GM18867 (cell line): ENCODE data around the gene LCN6.

Experiments used
- ATAC-seq: cut with Tn5 transposase; IDR thresholded peaks from one replicate; pipeline ENCODE4 v1.9.1; 2021; ENCODE audit warnings: mild to moderate bottlenecking, moderate library complexity; ENCODE audit not compliant: unreplicated experiment

LCN6 gene

DNA sequence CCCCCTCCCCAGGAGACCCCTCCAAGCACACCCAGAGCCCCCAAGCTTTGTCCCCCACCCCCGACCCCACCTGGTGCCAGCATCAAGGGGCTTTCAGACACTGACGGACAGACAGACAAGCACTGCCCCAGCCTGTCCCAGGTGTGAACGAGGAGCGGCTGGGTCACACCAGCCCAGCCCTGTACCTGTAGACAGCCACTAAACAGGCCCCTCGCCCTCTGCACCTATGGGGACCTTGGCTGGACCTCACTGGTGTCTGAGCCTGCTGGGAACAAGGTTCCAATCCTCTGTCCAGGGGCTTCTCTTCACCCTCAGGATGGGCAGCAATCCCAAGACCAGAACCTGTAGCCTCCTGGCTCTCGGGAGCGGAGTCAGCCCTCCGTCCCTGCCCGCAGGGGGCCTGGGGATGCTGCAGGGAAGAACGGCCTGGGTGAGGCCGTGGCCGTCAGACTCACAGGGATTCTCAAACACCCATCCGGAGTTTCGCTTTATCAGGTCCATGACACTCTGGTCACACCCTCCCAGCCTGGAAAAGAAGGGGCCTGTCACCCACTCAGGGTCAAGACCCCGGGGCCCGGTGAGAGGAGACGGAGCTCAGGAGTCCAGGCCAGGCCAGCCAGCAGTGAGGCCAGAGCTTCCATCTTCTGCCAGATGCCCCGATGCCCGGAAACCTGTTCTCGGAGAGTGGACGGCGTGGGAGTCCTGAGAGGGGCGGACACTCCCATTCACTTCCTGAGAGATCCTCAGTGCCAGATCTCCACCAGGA is 2.8 kb downstream of the LCN6 start:
- no peak for ATAC-seq

DNA sequence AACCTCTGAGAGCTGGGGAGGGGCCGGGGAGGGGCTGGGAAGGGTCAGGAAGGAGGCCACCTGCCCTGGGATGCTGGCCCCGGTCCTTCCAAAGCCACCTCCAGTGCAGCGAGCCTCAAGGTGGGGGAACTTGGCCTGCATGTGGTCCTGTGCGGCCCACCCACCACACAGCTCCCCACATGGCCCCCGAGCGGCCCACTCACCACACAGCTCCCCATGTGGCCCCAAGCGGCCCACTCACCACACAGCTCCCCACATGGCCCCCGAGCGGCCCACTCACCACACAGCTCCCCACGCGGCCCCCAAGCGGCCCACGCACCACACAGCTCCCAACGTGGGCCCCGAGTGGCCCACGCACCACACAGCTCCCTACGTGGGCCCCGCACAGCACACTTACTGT is 3.6 kb downstream of the LCN6 start:
- ATAC-seq = no peak

DNA sequence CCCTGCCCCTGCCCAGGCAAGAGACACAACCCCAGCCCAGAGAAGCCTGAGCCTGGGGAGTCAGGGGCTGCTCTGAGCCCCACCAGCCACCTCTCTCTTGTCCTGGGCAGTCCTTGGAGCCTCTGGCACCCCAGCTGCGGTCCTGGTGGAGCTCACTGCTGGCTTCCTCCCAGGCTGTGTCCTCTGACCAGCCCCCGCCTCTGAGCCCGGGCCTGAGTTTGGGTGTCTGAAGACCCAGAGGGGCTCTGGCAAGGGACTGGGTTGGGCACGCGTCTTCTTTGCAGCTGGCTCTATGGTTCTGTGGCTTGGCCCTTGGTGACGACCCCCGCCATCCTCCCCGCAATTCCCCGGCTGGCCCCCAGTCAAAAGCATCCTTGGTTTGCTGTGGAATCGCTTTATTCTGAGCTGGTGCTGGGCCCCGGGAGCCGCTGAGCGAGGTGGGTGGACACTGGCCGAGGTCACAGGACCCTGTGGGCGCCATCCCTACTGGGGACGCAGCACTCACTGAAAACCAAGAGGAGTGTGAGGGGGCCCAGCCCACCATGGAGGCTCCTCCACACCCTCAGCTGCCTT is 4.6 kb downstream of the LCN6 start:
- no peak for ATAC-seq

DNA sequence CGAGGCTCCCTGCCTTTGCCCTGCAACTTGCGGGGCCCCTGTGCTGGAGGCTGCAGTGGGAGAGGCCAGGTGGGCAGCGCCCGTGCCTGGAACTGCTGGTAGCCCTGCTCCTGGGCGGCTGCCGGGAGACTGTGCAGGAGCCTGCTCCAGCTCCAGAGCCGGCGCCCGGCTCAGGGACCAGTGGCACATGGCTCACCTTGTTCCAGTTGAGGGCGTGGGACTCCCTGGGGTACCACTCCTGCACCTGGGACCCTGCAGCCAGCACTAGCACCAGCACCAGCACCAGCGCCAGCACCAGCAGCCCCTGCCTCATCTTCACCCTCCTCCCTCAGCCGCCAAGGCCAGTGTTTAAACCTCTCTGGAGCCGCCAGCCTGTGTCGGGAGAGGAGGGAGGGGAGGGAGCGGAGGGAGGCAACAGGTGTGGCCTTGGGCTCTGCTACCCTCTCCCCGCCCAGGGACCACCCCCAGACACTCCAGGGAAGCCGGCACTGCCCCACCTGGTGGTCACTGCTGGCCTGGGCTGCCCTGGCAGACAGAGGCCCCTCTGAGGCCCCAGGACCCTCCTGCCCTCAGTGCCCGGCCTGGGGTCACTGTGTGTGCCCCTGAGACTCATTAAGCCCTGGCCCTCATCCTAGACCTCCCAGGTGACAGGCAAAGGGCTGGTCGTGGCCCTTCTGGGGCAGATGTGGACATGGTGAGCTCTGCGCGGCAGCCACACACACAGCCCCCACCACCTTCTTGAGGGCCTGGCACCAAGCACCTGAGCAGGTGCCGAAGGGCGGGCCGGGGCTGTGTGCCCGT is 5.5 kb downstream of the LCN6 start, which contains the start of gene LCN10:
LCN10 (minus strand) TSS at position 350 of the 801 bp plus-strand sequence; CDS start at position 313, 37 bp downstream.
- no peak for ATAC-seq

DNA sequence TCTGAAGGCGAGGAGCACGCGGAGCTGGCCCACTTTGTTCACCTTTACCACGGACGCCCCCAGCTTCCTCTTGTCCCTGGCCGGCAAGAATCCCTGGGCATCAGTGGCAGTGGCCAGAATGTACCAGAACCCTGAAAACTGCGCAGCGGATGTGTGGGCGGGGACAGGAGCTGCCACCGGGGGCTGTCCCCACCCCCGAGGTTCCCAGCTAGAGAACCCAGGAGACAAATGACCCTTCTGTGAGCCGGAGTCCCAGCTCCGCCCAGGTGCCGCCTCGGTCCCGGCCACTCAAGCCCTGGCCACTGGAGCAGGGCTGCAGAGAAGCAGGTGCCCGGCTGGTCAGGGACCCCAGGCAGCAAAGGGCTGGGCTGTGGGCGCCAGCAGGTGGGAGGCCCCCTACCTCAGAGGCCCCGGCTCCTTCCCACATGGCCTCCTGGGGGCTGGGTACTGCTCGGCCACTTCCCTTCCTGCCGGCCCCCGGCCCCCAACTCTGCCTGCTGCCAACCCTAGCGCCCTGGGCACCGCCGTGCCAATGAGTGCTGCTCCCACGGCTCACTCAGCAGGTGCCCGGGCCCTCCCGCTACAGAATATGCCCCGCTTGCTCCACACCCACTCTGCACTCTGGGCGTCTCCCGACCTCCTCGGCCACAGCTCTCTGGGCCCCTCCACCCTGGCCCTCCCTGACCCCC is 6.3 kb downstream of the LCN6 start:
- ATAC-seq = no peak

DNA sequence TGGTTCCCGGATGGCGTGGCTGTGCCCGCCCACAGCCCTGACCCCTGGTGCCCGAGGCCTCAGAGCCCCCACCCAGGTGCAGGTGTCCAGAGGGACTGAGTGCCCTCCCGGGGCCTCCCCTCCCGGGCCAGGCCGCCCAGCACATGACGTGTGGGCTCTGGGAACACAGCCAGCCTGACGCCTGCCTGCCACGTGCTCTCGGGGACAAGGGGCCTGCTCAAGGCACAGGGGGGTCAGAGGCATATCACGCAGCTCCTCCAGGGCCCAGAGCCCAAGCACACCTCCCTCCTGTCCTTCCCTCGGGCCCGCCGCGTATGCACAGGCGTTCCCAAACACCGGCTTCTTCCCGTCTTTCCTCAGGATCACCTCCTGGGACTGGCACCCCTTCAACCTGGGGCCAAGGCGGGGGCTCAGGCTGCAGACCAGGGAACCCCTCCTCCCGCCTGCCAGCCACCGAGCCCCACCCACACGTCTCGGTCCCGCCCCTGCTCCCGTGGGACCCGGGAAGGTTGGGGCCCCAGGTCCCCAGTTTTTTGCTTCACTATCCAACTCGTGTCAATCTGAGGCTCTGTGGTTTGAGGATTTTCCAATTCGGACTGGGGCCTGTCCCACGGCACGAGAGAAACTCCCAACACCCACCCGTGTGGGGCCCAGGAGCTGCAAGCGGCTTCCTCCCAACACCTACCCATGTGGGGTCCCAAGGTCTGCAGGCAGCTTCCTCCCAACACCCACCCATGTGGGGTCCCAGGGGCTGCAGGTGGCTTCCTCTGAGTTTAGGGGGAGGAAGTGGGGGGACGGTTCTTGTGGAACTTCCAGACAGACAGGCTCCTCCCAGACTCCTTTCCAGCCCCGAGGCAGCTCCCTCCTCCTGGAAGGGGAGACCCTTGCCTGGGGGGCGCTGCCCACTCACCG is 7.1 kb downstream of the LCN6 start:
- no peak for ATAC-seq

DNA sequence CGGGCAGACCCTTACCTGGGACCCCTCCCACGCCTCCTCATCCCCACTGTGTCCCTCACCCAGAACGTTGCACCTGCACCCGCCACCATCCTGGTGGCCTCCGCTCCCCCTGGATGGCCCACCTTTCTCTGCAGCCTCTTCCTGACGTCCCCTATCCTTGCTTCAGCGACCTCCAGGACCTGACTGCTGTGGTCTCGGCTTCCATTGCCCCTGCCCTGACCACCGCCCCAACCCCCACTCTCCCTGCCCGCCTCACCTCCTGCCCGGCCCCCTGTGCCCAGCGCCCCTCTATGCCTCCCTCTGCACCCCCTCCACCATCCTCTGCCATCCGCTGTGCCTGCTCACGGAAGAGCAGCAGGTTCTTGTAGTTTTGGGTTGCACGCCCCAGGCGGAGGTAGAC is 7.8 kb downstream of the LCN6 start:
- no peak for ATAC-seq

DNA sequence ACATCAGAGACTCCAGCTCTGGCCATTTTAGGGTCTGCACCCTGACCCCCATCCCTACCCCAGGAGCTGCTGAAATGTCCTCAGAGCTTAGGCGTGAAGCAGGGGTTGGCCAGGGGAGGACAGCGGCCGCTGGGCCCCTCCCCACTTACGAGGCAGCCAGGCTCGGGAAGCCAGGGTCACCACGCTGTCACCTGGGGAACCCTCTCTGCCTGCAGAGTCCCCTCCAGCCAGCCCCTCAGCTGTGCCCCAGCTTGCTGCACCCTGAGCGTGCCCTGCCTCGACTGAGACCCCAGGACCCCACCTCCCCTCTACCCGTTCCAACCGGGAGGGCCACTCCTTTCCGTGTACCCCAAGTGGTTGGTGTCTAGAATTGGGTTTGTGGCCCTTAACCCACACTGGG is 8.3 kb downstream of the LCN6 start:
- ATAC-seq = no peak

DNA sequence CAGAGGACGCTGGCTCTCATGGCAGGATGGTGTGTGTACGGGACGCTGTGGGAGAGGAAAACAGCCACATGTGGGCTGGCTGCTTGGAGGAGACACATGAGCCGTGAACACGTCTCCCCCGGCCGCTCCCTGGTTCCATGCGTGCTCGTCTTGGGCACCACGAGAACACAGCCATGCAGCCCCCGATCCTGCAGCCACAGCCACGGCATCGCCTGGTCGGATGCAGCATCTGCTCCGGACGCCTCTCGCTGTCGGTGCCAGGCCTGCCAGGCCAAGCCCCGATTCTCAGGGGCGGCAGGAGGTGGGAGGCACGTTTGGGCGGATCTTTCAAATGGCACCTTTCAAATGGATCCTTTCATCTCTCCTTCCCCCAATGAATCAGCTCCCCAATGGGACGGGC is 8.8 kb downstream of the LCN6 start:
- ATAC-seq = no peak

DNA sequence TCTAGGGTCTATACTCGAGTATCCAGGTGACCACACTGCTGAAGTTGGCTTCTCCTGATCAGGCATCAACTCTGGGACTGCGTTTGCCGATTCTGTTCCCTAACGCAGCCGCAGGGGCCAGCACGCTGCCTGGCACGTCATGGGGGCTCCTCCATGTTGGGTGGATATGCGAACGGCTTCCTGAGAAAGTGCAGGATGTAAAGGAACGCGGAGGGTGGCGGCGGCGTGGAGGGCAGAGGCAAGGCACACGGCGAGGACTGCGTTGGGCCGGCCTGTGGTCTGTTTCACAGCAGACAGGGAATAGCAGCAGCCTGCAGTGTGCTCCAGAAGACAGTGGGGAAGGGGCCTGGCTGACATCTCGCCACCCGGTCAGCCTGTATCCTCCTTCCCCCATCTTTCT is 9.4 kb downstream of the LCN6 start:
- ATAC-seq = no peak

DNA sequence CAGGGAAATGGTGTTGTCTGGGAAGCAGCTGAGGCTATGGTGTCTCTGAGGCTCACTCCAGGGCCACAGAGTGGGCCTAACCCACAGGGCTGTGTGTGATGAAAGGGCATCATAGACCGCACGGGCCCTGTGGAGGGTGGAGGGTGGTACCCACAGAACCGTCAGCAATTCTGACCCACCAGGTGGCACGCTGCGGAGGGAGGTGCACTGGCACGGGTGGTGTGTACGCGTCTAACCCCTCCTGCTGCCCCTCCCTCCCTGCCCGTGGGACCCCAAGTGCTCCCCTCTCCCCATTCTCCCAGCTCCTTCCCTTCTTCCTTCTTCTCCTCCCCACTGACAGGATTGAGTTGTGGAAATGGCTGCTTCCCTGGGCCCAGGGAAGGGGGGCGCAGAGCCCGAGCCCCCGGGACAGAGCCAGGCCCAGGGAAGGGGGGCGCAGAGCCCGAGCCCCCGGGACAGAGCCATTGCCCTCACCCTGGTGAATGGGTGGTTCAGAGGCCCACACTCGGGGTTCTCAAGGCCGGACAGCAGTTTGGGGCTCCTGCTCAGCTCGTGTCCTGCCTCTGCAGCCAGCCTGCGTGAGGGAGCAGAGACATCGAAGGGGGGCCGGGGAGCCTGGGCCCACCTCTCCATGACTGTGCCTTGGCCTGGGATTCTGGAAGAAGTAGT is 12.4 kb downstream of the LCN6 start:
- no peak for ATAC-seq

DNA sequence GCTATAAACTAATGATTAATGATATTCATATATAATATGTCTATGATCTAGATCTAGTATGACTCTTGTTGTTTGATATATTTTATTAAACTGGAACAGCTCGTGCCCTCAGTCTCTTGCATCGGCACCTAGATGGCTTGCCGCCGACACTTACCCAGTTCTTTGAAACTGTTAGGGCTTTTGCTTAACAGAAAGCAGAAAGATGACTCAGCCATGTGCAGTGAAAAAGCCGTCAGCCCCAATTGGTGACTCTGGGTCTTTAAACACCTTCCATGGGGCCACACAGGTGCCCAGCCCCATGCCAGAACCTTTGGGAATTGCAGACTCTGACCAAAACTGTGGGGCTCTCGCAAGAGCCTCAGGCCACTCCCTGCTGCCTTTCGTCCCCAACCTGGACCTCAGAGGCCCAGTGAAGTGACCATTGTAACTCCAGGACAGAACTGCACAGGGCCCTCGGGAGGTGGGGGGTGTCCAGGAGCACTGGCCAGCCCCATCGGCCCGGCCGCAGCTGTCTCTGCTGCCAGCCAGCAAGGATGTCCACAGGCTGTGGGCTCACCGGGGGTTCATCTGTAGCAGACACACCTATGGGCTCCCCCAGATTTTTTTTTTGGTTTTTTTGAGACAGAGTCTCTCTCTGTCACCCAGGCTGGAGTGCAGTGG is 13.4 kb downstream of the LCN6 start:
- no peak for ATAC-seq

DNA sequence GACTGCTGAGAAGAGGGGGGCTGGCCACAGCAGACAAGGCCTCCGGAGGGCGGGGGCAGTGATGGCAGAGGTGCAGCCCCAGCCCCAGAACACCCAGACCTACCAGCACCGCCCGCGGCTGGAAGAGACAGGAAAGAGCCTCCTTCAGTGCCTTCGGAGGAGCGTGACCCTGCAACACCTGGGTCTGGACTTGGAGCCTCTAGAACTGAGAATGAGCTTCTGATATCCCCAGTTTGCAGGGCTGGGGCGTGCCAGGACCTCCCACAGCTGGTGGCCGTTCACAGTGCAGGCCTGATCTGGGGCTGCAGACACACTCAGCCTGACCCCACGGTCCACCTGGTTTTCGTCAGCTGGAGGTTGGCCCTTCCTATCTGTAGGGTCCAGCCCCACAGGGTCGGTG is 14.7 kb downstream of the LCN6 start:
- ATAC-seq = no peak

DNA sequence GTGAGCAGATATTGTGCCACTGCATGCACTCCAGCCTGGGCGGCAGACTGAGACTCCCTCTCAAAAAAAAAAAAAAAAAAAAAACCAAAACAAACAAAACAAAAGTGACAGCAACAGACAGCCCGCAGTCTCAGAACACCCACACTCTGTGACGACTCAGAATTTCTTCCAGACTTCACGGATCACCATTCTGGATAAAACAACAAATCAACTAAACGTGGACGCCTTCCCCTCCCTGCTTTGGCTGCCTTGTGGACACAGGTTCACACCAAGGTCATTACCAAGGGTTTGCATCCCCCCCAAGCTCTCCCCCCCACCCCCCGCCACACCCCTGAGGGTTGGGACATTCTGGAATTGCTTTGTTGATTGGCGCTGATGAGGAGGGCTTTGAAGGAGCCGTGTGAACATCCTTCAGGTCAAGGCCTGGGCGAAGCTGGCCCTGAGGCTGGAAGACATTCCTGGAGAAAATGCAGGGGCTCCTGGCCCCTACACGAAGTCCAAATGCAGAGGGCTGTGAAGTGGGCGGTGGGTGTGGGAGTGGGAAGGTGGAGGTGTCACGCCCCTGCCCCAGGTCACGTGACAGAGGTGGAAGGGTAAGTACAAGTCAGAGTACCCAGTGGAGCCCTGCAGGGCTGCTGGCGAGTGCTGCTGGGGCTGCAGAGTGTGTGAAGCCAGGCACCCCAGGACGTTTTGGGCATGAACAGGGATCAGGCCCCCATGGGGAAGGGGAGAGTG is 15.7 kb downstream of the LCN6 start:
- ATAC-seq = no peak

DNA sequence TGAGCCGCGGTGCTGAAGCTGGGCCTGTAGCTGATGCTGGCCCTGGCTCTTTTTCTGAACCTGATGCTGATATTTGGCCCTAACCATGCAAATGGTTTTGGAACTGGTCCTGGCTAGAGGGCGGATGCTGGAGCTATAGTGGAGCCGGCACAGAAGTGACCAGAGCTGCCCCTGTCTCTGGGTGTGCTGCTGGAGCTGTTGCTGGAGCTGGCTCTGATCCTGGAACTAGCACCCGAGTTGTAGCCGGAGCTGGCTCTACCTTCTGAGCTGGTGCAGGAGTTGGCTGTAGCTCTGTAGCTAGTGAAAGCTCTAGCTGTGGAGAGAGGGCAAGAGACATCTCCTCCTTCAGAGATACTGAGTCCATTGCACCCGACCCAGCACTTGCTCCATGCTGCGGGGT is 18.4 kb downstream of the LCN6 start:
- no peak for ATAC-seq

DNA sequence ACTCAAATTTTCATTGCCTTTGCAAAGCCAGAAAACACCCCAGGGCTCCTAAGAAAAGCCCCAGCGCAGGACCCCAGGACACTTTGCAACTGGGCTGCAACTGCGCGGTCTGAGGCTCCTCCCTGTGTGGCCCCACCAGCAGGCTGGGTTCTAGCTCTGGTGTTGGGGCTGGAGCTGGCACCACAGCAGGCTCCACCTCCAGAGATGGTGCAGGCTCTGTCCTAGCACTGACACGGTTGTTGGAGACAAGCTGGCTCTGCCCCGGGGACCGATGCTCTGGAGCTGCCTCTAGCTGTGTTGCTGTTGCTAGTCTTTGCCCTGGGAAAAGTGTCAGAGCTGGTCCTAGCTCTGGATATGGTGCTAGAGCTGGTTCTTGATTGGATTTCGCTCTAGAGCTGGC is 19.2 kb downstream of the LCN6 start:
- no peak for ATAC-seq

DNA sequence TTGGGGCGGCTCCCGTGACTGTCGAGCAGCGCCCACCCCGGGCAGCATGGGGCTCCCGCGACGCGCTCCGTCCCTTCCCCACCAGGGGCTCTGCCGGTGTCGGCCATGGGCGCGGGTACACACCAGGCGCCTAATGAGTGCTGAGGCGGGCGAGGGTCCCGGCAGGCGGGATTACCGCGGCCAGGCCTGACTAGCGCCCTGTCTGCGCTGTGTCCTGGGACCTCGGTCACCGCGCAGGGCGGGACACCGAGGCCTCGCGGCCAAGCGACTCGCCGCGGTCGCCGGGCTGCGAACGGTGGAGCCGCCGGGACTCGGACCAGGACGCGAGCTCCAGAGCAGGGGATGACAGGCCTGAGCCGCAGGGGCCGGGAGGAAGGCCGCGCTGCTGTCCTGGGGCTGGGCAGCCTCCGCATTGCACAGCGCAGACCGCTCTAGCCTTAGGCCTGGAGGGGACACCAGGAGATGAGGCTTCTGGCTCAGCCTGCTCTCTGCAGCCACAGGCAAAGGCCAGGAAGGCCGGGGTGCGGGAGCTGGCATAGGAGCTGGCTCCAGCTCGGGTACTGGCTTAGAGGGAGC is 19.7 kb downstream of the LCN6 start:
- peak; percentile 16 for ATAC-seq

DNA sequence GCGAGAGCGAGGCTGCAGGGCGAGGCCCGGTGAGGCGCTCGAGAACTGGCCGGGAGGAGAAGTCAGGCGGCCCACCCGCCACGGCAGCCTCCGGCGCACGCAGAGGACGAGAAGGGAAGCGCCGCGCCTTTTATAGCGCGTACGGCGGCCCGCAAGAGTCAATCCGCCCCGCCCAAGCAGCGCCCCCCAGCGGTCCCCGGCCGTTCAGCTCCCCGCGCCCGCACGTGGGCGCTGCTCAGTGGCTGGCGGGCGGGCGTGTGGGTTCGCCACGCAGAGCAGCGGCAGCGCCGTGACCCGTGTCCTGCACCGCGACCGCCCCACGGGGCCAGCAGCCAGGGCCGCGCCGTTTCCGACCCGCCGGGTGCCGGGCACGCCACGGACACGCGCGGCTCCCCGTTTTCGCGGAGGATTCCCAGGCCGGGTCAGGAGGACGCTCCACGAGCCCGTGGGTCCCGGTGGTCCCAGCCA is 20.2 kb downstream of the LCN6 start:
- peak; percentile 72 for ATAC-seq
